ENCODE results near the gene LNPEP. TPM values are rescaled to one million over a fixed set of nuclear protein-coding genes. Genes with fewer than 3 reads are reported as not detected.

The LNPEP gene
- total and polyA plus RNA-seq, 2 of the 4 experiments (the other 2 are of a cell fraction), result 3.6 to 27.4 TPM

DNA sequence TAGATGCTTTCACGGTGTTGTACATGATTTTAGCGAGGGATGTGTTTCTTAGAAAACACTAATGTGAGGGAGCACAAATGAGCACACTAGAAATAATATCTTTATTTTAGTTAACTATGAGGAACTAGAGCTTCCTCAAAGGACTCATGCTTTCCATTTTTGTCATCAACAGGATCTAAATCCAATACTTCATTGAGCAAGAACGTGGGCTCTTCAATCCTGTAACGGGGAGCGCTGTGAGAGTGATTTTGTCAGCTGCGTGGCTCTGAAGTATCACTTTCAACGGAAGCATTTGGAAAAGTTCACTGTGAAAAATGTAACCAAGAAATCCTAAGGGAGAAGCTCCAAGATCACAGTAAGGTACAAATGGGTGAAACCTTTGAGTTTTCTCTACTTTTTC is 113.3 kb downstream of the LNPEP start:
- TF ChIP-seq, protein P1, sequence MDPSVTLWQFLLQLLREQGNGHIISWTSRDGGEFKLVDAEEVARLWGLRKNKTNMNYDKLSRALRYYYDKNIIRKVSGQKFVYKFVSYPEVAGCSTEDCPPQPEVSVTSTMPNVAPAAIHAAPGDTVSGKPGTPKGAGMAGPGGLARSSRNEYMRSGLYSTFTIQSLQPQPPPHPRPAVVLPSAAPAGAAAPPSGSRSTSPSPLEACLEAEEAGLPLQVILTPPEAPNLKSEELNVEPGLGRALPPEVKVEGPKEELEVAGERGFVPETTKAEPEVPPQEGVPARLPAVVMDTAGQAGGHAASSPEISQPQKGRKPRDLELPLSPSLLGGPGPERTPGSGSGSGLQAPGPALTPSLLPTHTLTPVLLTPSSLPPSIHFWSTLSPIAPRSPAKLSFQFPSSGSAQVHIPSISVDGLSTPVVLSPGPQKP (IDR thresholded peaks at IDR 0.05; ENCODE audit: borderline replicate concordance, low read depth, low read length), result no peak
- no peak for TF ChIP-seq BHLHE40 (IDR thresholded peaks at IDR 0.05; ENCODE audit: low read depth, low read length)
- no peak for TF ChIP-seq MAZ (IDR thresholded peaks at IDR 0.05; ENCODE audit: borderline replicate concordance, low read depth, low read length)
- TF ChIP-seq RCOR1 (IDR thresholded peaks at IDR 0.05; ENCODE audit: insufficient replicate concordance, low read length), result no peak
- no peak for TF ChIP-seq RAD21 (IDR thresholded peaks at IDR 0.05; ENCODE audit: low read length)
- no peak for TF ChIP-seq CHD1 (IDR thresholded peaks at IDR 0.05; ENCODE audit: low read depth, low read length)
- TF ChIP-seq POLR2A (IDR thresholded peaks at IDR 0.05; ENCODE audit: low read depth, low read length), result no peak
- TF ChIP-seq FOS (IDR thresholded peaks at IDR 0.05; ENCODE audit: low read depth, low read length), result no peak
- TF ChIP-seq, protein P2, sequence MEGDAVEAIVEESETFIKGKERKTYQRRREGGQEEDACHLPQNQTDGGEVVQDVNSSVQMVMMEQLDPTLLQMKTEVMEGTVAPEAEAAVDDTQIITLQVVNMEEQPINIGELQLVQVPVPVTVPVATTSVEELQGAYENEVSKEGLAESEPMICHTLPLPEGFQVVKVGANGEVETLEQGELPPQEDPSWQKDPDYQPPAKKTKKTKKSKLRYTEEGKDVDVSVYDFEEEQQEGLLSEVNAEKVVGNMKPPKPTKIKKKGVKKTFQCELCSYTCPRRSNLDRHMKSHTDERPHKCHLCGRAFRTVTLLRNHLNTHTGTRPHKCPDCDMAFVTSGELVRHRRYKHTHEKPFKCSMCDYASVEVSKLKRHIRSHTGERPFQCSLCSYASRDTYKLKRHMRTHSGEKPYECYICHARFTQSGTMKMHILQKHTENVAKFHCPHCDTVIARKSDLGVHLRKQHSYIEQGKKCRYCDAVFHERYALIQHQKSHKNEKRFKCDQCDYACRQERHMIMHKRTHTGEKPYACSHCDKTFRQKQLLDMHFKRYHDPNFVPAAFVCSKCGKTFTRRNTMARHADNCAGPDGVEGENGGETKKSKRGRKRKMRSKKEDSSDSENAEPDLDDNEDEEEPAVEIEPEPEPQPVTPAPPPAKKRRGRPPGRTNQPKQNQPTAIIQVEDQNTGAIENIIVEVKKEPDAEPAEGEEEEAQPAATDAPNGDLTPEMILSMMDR (conservative IDR thresholded peaks at IDR 0.05; ENCODE audit: low read depth, low read length), result no peak
- TF ChIP-seq MXI1 (IDR thresholded peaks at IDR 0.05; ENCODE audit: borderline replicate concordance, low read depth, low read length), result no peak
- TF ChIP-seq, protein P3, sequence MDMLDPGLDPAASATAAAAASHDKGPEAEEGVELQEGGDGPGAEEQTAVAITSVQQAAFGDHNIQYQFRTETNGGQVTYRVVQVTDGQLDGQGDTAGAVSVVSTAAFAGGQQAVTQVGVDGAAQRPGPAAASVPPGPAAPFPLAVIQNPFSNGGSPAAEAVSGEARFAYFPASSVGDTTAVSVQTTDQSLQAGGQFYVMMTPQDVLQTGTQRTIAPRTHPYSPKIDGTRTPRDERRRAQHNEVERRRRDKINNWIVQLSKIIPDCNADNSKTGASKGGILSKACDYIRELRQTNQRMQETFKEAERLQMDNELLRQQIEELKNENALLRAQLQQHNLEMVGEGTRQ (IDR thresholded peaks at IDR 0.05; ENCODE audit: low read depth, low read length), result no peak
- TF ChIP-seq MAFK (IDR thresholded peaks at IDR 0.05; ENCODE audit: low read depth, low read length), result no peak
- no peak for TF ChIP-seq NFE2L2 (IDR thresholded peaks at IDR 0.05; ENCODE audit: low read depth, low read length)
- no peak for TF ChIP-seq SMC3 (IDR thresholded peaks at IDR 0.05; ENCODE audit: low read depth, low read length)
- TF ChIP-seq RFX5 (IDR thresholded peaks at IDR 0.05; ENCODE audit: low read depth, low read length), result no peak
- no peak for TF ChIP-seq CEBPB (IDR thresholded peaks at IDR 0.05; ENCODE audit: low read depth, low read length)

More for the DNA sequence above, 113.3 kb downstream of the LNPEP start:
- Histone ChIP-seq H4K91ac (ENCODE audit: insufficient read depth, low read depth, low read length) (no peak overlapping the region), H2BK120ac (ENCODE audit: low read depth, low read length) (no peak overlapping the region), H3K9me1 (ENCODE audit: insufficient read depth, low read length) (no peaks in the 10 kb centered on the region), H3K4me2 (ENCODE audit: low read depth, low read length) (no peak overlapping the region), H3K14ac (replicated peaks; ENCODE audit: low read depth, low read length) (no peak overlapping the region), H2BK5ac (ENCODE audit: low read depth, low read length, poor library complexity, severe bottlenecking) (no peak overlapping the region), H2BK15ac (ENCODE audit: low read depth, low read length) (no peak overlapping the region), H4K5ac (ENCODE audit: low read depth, low read length) (no peak overlapping the region), H2AK9ac (replicated peaks; ENCODE audit: low read depth, low read length, poor library complexity) (no peak overlapping the region), H3K4me3 (ENCODE audit: insufficient read depth, low read depth, low read length) (no peak overlapping the region), H3K9me3 (ENCODE audit: control insufficient read depth, insufficient read depth, low read length) (no peaks in the 10 kb centered on the region; the same call in 1 of the 2 replicates), H3K27me3 (ENCODE audit: control insufficient read depth, insufficient read depth, low read length) (peaks cover 19% of the 10 kb centered on the region), H3K23ac (ENCODE audit: low read depth, low read length) (no peak overlapping the region), H3K79me1 (ENCODE audit: low read depth in 1 of 2, low read length in 2 of 2) (no peaks in the 10 kb centered on the region), H3K4me1 (ENCODE audit: control insufficient read depth, insufficient read depth, low read length) (no peaks in the 10 kb centered on the region; the same call in 1 of the 2 replicates), H3K4ac (ENCODE audit: low read depth, low read length) (no peak overlapping the region), H2AFZ (replicated peaks; ENCODE audit: low read length, poor library complexity) (no peak overlapping the region), H3K9ac (ENCODE audit: low read depth, low read length) (no peak overlapping the region), H3K36me3 (ENCODE audit: control insufficient read depth, insufficient read depth, low read length) (no peaks in the 10 kb centered on the region), H4K8ac (ENCODE audit: low read depth in 2 of 2, low read length in 2 of 2) (no peak overlapping the region), H2AK5ac (ENCODE audit: low read depth, low read length) (no peak overlapping the region), H3K27ac (ENCODE audit: insufficient read depth, low read length) (no peak overlapping the region), H4K20me1 (ENCODE audit: insufficient read depth, low read length) (no peaks in the 10 kb centered on the region), H3K56ac (ENCODE audit: extremely low read depth, insufficient read depth, low read length) (no peak overlapping the region), H3K18ac (ENCODE audit: low read depth, low read length) (no peak overlapping the region), H2BK20ac (ENCODE audit: low read depth, low read length) (no peak overlapping the region)
- ChIA-PET CTCF (interaction anchor here (0.9 to 1.3 kb wide), 2 partner anchors 14 to 180 kb away, joined by 3 to 4 read pairs; no protein-coding TSS in a partner anchor), POLR2A (ENCODE audit: unreplicated experiment) (no interaction called here)
- BruUV-seq (replicated peaks), result no TSS peak
- DNase-seq (no peak), ATAC-seq (ENCODE audit: low read depth) (no peak)
- intact Hi-C loops (cut with micrococcal nuclease), result loop anchor here (5.0 kb wide), 1 partner anchor 33 kb away; no protein-coding TSS in a partner anchor
- in situ Hi-C loops (cut with MboI; ENCODE audit: low sequenced_read_pairs), result no loop called here
- WGBS, 2 experiments (ENCODE audit: extremely low coverage in 2 of 2, insufficient read length in 1 of 2), result no CpG with 5 or more reads among the region's 7 CpGs
- dilution Hi-C loops (cut with HindIII; ENCODE audit: low sequenced_read_pairs, unreplicated experiment), result no loop called here
